HT-29 (cell line): ENCODE data around the gene ADISSP. TPM values are rescaled to one million over a fixed set of nuclear protein-coding genes. Genes with fewer than 3 reads are reported as not detected.

Experiments
- DNase-seq: peaks from one replicate; pipeline ENCODE4 v3.0.0-alpha.2; 2015; ENCODE audit warnings: low spot score
- total RNA-seq: library from RNA; depleted of rRNA; stranded (reverse); fragments of >200 nt; shearing (Covaris generic); gene quantifications from 2 replicates; pipeline ENCODE4 v1.2.3, GENCODE V29; 2014

The ADISSP gene
- total RNA-seq, 1 experiment from 2014 or later: 137 TPM

- DNase-seq: no peak
These were observed 29.2 kb downstream of the ADISSP start for GRCh38 chr20:3738111-3739053.

- no peak for DNase-seq
These were observed 31.8 kb downstream of the ADISSP start for GRCh38 chr20:3735768-3736167.

DNA sequence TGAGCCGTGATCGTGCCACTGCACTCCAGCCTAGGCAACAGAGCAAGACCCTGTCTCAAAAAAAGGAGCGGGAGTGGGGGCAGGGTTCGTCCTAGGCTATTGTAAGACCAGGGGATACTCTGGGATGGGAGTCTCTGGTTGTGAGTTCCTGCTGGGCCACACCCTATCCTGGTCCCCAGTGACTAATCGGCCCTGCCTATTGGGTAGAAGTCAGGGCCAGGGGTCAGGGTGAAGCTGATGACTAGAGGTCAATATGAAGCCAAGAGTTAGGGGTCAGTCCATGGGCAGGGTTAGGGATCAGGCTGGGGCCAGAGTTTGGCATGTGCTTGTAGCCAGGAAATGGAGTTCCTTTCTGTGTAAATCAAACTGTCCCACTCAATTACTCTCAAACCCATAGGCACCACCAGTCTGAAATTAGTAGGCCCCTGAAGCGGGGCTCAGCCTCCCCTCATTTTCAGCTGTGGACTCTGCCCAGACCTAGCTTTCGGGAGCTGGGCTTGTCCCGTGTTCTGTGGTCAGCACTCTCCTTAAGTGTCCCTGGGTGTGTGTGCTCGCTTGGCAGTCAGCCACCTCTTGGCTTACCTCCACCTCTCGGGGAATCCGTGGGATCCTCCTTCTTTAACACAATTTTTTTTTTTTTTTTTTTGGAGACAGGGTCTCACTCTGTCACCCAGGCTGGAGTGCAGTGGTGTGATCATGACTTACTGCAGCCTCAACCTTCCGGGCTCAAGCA is 33.3 kb downstream of the ADISSP start:
- no peak for DNase-seq

DNA sequence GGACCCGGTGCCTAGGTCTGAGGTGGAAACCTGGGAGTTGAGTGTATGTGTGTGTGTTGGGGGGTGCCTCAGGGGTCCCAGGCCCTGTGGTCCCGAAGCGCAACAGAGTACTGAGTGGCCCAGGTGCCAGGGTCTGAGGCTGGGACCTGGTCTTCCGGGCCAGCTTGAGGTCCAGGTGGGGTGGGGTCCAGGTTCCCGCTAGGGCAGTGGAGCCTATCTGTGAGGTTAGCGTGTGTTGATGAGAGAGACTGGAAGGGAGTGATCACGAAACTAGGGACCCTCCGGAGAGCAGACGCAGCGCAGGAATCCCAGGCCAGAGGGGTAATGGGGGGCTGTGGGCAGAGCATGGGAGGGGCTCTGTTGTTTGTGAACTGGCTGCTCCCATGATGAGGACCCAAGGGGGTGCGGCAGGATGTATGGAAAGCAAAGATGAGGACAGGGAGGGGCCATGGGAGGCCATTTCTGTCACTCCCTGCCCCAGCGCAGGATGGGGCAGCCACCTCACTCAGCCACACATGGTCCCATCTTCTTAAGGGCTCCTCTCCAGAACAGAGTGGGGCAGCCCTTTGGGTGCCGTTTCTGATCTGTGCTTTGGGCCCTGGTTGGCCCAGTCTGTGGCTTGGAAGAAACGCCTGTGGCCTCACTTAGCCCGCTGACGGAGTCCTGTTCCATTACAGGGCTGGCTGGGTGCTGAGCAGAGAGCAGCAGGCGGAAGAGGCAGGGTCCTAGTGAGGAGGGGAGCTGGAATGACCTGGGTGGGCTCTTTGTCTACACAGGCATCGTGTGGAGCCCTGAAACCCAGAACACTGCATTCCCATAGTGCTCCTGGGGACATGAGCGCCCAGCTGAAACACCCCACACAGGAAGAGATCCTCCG is 34.2 kb downstream of the ADISSP start:
- no peak for DNase-seq

GRCh38 chr20:3732327-3733118 is 35.0 kb downstream of the ADISSP start, which contains the start of gene HSPA12B:
HSPA12B (plus strand) TSS chr20:3732685; CDS start chr20:3738675, 5,990 bp downstream.
- no peak for DNase-seq

GRCh38 chr20:3731944-3732326 is 35.6 kb downstream of the ADISSP start:
- no peak for DNase-seq

GRCh38 chr20:3730803-3731672 is 36.5 kb downstream of the ADISSP start:
- DNase-seq: no peak

- DNase-seq: no peak
These were observed 37.6 kb downstream of the ADISSP start for GRCh38 chr20:3729811-3730540.

- no peak for DNase-seq
These were observed 38.2 kb downstream of the ADISSP start for GRCh38 chr20:3729378-3729777.

GRCh38 chr20:3728876-3729275 is 38.7 kb downstream of the ADISSP start:
- no peak for DNase-seq

- DNase-seq: no peak
These were observed 39.2 kb downstream of the ADISSP start for GRCh38 chr20:3728354-3728753.

DNA sequence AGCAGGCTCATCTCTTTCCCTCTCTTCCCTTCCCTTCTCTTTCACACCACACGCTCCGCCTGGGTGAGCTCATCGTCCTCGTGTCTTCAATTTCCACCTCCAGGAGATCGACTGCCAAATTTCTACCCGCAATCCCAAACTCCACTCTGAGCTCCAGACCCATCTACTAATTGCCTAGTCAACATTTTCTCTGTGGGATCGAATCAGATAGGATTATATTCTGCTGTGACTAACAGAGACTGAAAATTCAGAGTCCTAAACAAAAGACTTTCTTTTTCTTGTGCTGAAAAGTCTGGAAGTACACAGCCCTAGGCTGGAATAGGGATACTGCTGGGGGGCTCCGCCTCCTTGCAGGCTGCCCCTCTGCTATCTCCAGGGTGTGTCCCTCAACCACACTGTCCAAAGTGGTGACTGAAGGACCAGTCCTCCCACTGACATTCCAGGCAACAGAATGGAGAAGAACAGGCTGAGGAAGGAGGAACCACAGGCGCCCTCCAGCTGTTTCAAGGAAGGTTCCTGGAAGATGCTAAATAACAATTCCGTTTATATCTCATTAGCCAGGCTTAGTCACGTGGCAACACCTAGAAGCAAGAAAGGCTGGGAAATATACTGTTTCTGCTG is 40.0 kb downstream of the ADISSP start:
- DNase-seq: no peak

GRCh38 chr20:3724356-3724755 is 43.2 kb downstream of the ADISSP start:
- DNase-seq: no peak

GRCh38 chr20:3723284-3723683 is 44.3 kb downstream of the ADISSP start:
- no peak for DNase-seq

DNA sequence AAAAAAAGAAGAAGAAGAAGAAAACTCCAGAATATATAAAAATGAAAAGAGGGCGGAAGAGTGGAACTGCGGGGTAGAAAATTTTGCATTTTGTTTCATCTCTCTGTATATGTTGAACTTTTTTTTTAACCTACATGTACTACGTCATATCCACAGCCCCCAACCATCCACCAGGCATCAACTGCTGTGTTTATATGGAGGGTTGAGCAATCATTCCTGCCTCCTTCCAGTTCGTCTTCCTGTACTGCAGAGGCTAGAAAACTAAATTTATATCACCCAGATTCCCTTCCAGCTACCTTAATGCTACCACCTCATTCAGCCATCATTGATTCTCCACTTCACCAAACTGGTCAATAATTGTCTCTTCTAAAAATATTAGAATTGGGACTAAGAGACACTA is 45.6 kb downstream of the ADISSP start:
- DNase-seq: no peak

DNA sequence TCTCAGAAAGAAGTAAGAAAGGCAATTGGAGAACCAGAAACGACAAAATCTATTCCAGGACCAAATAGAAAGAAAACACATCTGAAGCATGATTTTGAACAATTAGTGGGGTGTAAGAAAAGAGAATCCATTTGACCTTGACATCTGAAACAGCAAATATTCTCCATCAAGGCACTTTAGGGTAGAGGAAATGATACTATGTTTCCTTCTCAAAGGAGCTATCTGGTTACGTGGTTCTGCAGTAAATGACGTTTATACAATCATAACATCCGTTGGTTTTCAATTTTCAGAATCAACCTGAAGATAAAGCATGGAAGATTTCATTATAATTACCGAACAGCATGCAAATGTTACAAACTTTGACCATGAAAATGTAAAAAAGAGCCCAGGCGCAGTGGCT is 46.9 kb downstream of the ADISSP start:
- DNase-seq: no peak

GRCh38 chr20:3720068-3720467 is 47.5 kb downstream of the ADISSP start:
- no peak for DNase-seq

DNA sequence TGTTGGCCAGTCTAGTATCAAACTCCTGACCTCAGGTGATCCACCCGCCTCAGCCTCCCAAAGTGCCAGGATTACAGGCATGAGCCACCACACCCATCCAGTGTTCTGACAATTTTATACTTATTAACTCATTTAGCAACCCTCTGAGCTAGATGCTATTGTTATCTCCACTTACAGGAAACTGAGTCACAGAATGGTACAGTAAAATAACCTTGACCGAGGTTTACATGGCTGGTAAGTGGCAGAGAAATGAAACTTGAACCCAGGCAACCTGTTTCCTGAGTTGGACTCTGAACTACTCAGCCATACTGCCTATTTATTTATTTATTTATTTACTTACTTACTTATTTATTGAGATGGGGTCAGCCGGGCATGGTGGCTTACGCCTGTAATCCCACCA is 48.5 kb downstream of the ADISSP start:
- no peak for DNase-seq
